Activated CD8-positive, alpha-beta memory T cell treated with anti-CD3 and anti-CD28 coated beads, Interleukin-2, amount 10 ng/mL, durations not matched to agents 7 days and 5 days (primary cell): ENCODE results near the gene MORC3. TPM values are rescaled to one million over a fixed set of nuclear protein-coding genes. Genes with fewer than 3 reads are reported as not detected.
"Not testable (repeated sequence)": the region's sequence is repeated elsewhere in the genome, so short reads cannot be mapped to it uniquely, and the experiment has no call there.

Source experiments
- ATAC-seq: fragments of 150-1000 bp; cut with Tn5 transposase; one replicate; pipeline ENCODE4 v1.10.0; 2021; ENCODE audit warnings: moderate library complexity
- CTCF ChIA-PET: fragments of 350-600 bp; sonication (Branson Sonifier 250); formaldehyde crosslinking; loops from one replicate; lab custom pipeline; 2021; ENCODE audit warnings: antibody characterized with exemption; lab: Charles Lee
- DNase-seq: peaks from one replicate; pipeline ENCODE4 v3.0.0-alpha.2; 2020
- H3K27ac Mint-ChIP-seq: one replicate; pipeline ENCODE4 v1.8.0; 2021; ENCODE audit warnings: mild to moderate bottlenecking, mixed read lengths
- H3K27me3 Mint-ChIP-seq: one replicate; pipeline ENCODE4 v1.8.0; 2021; ENCODE audit warnings: mixed read lengths
- H3K36me3 Mint-ChIP-seq: one replicate; pipeline ENCODE4 v1.8.0; 2021; ENCODE audit warnings: mild to moderate bottlenecking, mixed read lengths
- H3K4me1 Mint-ChIP-seq: one replicate; pipeline ENCODE4 v1.8.0; 2021; ENCODE audit warnings: mixed read lengths
- H3K4me3 Mint-ChIP-seq: one replicate; pipeline ENCODE4 v1.8.0; 2021; ENCODE audit warnings: mild to moderate bottlenecking, moderate library complexity, mixed read lengths
- H3K9me3 Mint-ChIP-seq: one replicate; pipeline ENCODE4 v1.8.0; 2022; ENCODE audit warnings: low read depth, mixed read lengths
- total RNA-seq, 2 experiments: library from RNA; stranded (reverse); gene quantifications; one replicate each; pipeline ENCODE4 v1.2.3, GENCODE V29; 2021

Gene MORC3
- 10 to 100 TPM; 25.6 to 30.5 TPM for total RNA-seq

DNA sequence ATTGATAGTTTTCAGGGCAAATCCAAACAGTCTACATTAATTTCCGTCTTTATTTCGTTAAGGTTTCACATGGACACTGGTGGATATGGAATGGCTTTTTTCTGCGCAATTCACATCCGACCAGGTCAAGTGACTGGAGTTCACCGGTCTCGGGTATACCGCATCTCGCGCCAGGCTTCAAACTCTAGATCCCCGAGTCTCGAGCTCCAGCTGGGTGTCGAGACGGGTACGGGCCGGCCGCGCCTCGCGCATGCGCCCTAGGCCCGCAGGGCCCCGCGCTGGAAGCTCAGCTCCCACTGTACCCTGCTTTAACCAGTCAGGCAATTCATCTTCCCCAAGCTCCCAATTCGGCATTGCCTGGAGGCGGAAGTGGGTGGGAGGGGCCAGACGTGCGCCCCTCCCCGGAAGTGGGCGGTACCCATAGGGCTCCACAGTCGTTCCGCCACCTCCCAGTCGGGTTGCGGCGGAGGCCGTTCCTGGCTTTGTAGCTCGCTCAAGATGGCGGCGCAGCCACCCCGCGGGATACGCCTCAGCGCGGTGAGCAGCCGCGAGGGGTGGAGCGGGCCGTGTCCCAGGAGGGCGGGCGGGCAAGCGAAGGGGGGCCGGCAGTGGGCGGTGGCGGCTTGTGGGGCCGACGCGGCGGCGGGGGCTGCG lies at the start of gene MORC3:
Gene MORC3 (plus strand): TSS at position 431 of the 654 bp plus-strand sequence. CDS start 68 bp downstream, at position 499.
- DNase-seq (peak; percentile 98), ATAC-seq (peak; percentile 94)
- no peaks in the 10 kb centered on the region for H3K27me3 Mint-ChIP-seq
- H3K4me3 Mint-ChIP-seq: peak within 1 kb of the TSS; percentile 88
- peak within 1 kb of the TSS; percentile 93 for H3K27ac Mint-ChIP-seq
- CTCF ChIA-PET: interaction anchor here (0.6 to 6.0 kb wide), 17 partner anchors 10 to 251 kb away, joined by 3 to 40 read pairs (median 4); no protein-coding TSS in a partner anchor
- peaks cover 21% of the 10 kb centered on the region for H3K36me3 Mint-ChIP-seq
- H3K4me1 Mint-ChIP-seq: peaks cover 32% of the 10 kb centered on the region
- peaks cover 2% of the 10 kb centered on the region for H3K9me3 Mint-ChIP-seq

- H3K4me3 Mint-ChIP-seq, H3K27ac Mint-ChIP-seq, H3K4me1 Mint-ChIP-seq, H3K36me3 Mint-ChIP-seq, H3K9me3 Mint-ChIP-seq, H3K27me3 Mint-ChIP-seq, DNase-seq, ATAC-seq: not testable (repeated sequence)
- CTCF ChIA-PET: interaction anchor here (0.6 kb wide), 1 partner anchor 10 kb away, joined by 4 read pairs; no protein-coding TSS in a partner anchor
Observed at GRCh38 chr21:36270786-36271695, 49.0 kb upstream of the MORC3 start.

DNA sequence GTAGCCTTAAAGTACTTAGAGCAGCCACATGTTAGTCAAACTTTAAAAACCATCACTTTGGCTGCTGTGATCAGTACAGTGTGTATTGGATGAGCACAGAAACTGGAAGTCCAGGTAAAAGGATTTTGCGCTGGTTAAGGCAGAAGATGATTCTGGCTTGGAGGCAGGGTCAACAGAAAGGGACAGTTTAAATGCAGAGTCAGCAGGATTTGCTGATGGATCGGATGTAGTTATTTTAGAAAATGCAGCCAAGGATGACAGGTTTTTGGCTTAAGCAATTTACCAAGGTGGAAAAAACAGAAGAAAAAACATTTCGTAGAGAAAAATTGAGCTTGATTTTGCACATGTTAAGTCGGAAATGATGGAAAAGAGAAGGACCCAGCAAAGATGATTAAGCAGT lies 45.9 kb upstream of the MORC3 start:
- Mint-ChIP-seq H3K4me1 (no peaks in the 10 kb centered on the region), H3K9me3 (no peaks in the 10 kb centered on the region), H3K27me3 (no peaks in the 10 kb centered on the region), H3K4me3 (no peak overlapping the region), H3K36me3 (peaks cover 13% of the 10 kb centered on the region), H3K27ac (no peak overlapping the region)
- DNase-seq (no peak), ATAC-seq (no peak)
- CTCF ChIA-PET: interaction anchor here (0.6 to 0.9 kb wide), 2 partner anchors 13 to 55 kb away, joined by 3 to 4 read pairs; no protein-coding TSS in a partner anchor

- ATAC-seq: no peak
Observed at GRCh38 chr21:36282568-36283230, 37.3 kb upstream of the MORC3 start.

GRCh38 chr21:36283231-36283622 lies 36.8 kb upstream of the MORC3 start:
- DNase-seq, H3K4me3 Mint-ChIP-seq, H3K4me1 Mint-ChIP-seq, CTCF ChIA-PET, H3K27me3 Mint-ChIP-seq, H3K27ac Mint-ChIP-seq, ATAC-seq, H3K9me3 Mint-ChIP-seq: not testable (repeated sequence)
- peaks cover 12% of the 10 kb centered on the region for H3K36me3 Mint-ChIP-seq

More at GRCh38 chr21:36282568-36283230, 37.3 kb upstream of the MORC3 start:
- Mint-ChIP-seq H3K27ac (no peak overlapping the region), H3K9me3 (no peaks in the 10 kb centered on the region), H3K36me3 (peaks cover 14% of the 10 kb centered on the region), H3K4me3 (no peak overlapping the region), H3K27me3 (no peaks in the 10 kb centered on the region), H3K4me1 (peaks cover 4% of the 10 kb centered on the region)
- DNase-seq: no peak
- CTCF ChIA-PET: no interaction called here

DNA sequence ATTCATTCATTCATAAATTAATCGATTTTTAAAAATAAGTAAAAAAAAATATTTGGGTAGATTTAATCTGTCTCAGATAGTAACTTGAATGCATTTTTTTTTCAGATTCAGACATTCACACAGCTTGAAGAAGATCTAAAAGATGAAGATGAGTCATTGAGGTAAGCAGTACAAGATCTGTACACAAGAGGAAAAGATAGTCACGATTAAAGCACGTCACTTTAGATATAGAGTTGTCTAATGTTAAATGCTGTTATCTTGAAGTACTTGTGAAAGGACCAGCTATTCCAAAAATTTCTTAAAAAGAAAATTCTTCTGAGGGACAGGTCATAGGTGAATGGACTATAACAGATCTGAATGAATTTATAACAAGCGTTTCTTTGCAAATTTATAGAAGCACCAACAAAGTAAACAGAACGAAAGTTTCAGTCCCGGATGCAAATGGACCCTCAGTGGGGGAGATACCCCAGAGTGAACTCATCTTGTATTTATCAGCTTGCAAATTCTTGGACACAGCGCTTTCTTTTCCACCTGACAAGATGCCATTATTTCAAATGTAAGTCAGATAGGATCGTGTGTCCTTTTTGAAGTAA lies 31.2 kb upstream of the MORC3 start:
- H3K9me3 Mint-ChIP-seq: no peaks in the 10 kb centered on the region
- CTCF ChIA-PET: interaction anchor here (0.8 to 1.9 kb wide), 8 partner anchors 9 to 147 kb away, joined by 3 to 6 read pairs (median 4); partner anchors contain the start of gene MORC3
- ATAC-seq (peak; percentile 75), DNase-seq (no peak)
- peak overlapping the region; percentile 69 for H3K27ac Mint-ChIP-seq
- no peak overlapping the region for H3K4me3 Mint-ChIP-seq
- H3K27me3 Mint-ChIP-seq: no peaks in the 10 kb centered on the region
- H3K4me1 Mint-ChIP-seq: peaks cover 20% of the 10 kb centered on the region
- peaks cover 36% of the 10 kb centered on the region for H3K36me3 Mint-ChIP-seq

- no peak overlapping the region for H3K27ac Mint-ChIP-seq
- peaks cover 34% of the 10 kb centered on the region for H3K36me3 Mint-ChIP-seq
Observed at GRCh38 chr21:36291509-36291908, 28.5 kb upstream of the MORC3 start.

DNA sequence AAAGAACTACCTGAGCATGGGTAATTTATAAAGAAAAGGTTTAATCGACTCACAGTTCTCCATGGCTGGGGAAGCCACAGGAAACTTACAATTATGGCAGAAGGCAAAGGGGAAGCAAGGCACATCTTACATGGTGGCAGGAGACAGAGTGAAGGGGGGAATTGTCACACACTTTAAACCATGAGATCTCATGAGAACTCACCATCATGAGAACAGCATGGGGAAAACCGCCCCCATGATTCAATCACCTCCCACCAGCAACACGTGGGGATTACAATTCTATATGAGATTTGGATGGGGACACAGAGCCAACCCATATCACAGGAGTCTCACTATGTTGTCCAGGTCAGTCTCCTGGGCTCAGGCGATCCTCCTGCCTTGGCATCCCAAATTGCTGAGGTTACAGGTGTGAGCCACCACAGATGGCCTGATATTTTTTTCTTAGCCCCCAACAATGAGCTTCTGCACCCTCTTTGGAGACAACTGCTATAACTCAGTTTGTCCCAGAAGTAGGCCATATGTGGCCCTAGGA lies 22.5 kb upstream of the MORC3 start:
- Mint-ChIP-seq H3K4me1 (peaks cover 34% of the 10 kb centered on the region), H3K27me3 (no peaks in the 10 kb centered on the region), H3K27ac (peak overlapping the region; percentile 96), H3K9me3 (no peaks in the 10 kb centered on the region), H3K36me3 (peaks cover 5% of the 10 kb centered on the region), H3K4me3 (peak overlapping the region; percentile 75)
- CTCF ChIA-PET: interaction anchor here (1.1 to 5.4 kb wide), 5 partner anchors 8 to 144 kb away, joined by 5 to 40 read pairs (median 6); partner anchors contain the start of gene MORC3
- DNase-seq (no peak), ATAC-seq (no peak)

More at GRCh38 chr21:36291509-36291908, 28.5 kb upstream of the MORC3 start:
- H3K9me3 Mint-ChIP-seq: no peaks in the 10 kb centered on the region
- CTCF ChIA-PET: no interaction called here
- no peaks in the 10 kb centered on the region for H3K27me3 Mint-ChIP-seq
- peaks cover 20% of the 10 kb centered on the region for H3K4me1 Mint-ChIP-seq
- no peak overlapping the region for H3K4me3 Mint-ChIP-seq
- DNase-seq (no peak), ATAC-seq (no peak)

DNA sequence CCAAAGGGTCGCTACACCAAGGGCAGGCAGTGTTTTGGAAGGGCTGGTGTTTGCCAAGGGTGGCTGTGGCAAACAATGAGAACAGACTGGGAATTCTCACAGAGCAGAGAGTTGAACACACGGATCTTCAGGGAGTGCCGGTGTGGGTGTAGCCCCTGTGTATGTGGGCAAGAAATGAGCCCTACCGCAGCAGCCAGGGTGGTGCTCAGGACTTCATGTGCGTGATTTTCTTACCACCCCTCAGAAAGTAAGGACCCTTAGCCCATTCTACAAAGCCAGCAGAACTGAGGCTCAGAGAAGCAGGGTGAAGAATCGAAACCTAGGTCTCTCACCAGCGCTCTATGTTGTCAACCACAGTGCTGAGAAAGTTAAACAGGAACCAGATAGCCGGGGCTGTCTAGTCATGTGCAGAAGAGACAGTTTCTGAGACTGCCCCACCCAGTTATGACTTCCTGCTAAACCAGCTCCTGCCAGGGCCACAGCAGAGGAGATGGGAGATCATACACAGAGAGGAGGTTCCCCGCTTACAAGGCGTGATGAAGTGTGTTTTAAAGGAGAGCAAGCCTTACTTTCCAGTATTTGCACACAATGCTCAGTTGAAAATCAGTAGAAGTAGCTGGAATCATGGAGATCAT lies 21.9 kb upstream of the MORC3 start:
- Mint-ChIP-seq H3K4me3 (peak overlapping the region; percentile 75), H3K27me3 (no peaks in the 10 kb centered on the region), H3K27ac (peak overlapping the region; percentile 96), H3K4me1 (peaks cover 37% of the 10 kb centered on the region), H3K36me3 (peaks cover 5% of the 10 kb centered on the region), H3K9me3 (no peaks in the 10 kb centered on the region)
- CTCF ChIA-PET: interaction anchor here (0.8 to 5.4 kb wide), 6 partner anchors 9 to 162 kb away, joined by 4 to 40 read pairs (median 6); partner anchors contain the start of gene MORC3
- ATAC-seq (peak; percentile 100), DNase-seq (peak; percentile 90)

DNA sequence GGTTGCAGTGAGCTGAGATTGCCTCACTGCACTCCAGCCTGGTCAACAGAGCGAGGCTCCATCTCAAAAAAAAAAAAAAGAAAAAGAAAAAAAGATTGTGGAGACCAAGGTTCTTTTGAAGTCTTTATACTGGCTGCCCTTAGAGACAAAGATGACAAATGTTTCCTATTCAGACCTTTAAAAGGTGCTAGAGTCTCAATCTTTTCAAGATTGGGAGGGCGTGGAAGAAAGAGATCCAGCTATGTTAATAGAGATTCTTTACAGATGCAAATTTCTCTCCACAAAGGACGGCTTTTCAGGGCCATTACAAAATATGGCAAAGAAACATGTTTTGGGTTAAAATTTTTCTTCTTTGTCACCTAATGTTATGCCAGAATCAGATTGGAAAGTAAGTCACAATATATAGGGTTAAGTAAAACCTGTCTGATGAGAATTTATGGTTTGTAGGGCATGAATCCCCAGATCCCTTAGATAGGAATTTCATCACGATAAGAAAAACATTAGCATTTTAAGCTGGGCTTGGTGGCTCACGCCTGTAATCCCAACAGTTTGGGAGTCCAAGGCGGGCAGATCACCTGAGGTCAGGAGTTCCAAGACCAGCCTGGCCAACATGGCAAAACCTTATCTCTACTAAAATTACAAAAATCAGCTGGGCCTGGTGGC lies 13.0 kb upstream of the MORC3 start:
- peaks cover 6% of the 10 kb centered on the region for H3K9me3 Mint-ChIP-seq
- H3K27me3 Mint-ChIP-seq: no peaks in the 10 kb centered on the region
- H3K36me3 Mint-ChIP-seq: peaks cover 9% of the 10 kb centered on the region
- H3K27ac Mint-ChIP-seq: no peak overlapping the region
- DNase-seq (no peak), ATAC-seq (no peak)
- CTCF ChIA-PET: interaction anchor here (1.3 kb wide), 1 partner anchor 11 kb away, joined by 3 read pairs; no protein-coding TSS in a partner anchor
- H3K4me1 Mint-ChIP-seq: peaks cover 14% of the 10 kb centered on the region
- no peak overlapping the region for H3K4me3 Mint-ChIP-seq

DNA sequence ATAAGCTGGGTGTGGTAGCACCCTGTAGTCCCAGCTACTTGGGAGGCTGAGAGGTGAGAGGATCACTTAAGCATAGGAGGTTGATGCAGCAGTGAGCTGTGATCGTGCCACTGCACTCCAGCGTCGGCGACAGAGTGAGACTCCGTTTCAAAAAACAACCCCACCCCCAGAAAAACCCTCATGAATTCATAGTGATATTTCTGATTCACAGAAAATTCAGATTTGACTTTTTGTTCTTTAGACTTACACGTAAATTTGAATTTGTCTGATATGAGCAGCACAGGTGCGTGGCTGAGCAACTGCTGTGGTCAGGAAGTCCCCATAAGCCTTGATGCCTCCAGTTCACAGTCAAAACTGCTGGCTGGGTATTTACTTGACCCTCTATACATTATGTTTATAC lies 10.0 kb upstream of the MORC3 start:
- Mint-ChIP-seq H3K9me3 (peaks cover 6% of the 10 kb centered on the region), H3K27me3 (no peaks in the 10 kb centered on the region), H3K27ac (peak overlapping the region; percentile 73), H3K4me3 (peak overlapping the region; percentile 44), H3K4me1 (peaks cover 7% of the 10 kb centered on the region), H3K36me3 (peaks cover 11% of the 10 kb centered on the region)
- DNase-seq (peak; percentile 63), ATAC-seq (peak; percentile 85)
- CTCF ChIA-PET: interaction anchor here (1.0 to 2.1 kb wide), 3 partner anchors 10 to 50 kb away, joined by 4 to 6 read pairs (median 5); partner anchors contain the start of gene MORC3
